ENCODE measurements around the gene SCLY.

GRCh38 chr2:238123991-238124470, 63.2 kb downstream of the SCLY start:
- no peak for TF ChIP-seq SP1 (IDR thresholded peaks at IDR 0.05; ENCODE audit: low read depth)
- TF ChIP-seq POLR2A (IDR thresholded peaks at IDR 0.05; ENCODE audit: borderline replicate concordance, extremely low read depth, insufficient read depth, insufficient read length), result no peak
- no peak for TF ChIP-seq ATF3 (IDR thresholded peaks at IDR 0.05)
- no peak for TF ChIP-seq CTCF (IDR thresholded peaks at IDR 0.05 in 2 of 3, conservative IDR thresholded peaks at IDR 0.05 in 1 of 3; ENCODE audit: borderline replicate concordance in 1 of 3, insufficient read depth in 1 of 3, low read depth in 2 of 3, low read length in 2 of 3)
- TF ChIP-seq ZNF274 (IDR thresholded peaks at IDR 0.05; ENCODE audit: low read depth, low read length), result no peak
- TF ChIP-seq JUND (IDR thresholded peaks at IDR 0.05), result no peak
- no peak for TF ChIP-seq YY1 (IDR thresholded peaks at IDR 0.05; ENCODE audit: extremely low read depth, insufficient replicate concordance, low read depth, low read length)
- no peak for TF ChIP-seq CEBPB (IDR thresholded peaks at IDR 0.05; ENCODE audit: low read depth)
- no peak for TF ChIP-seq RAD21 (IDR thresholded peaks at IDR 0.05; ENCODE audit: low read depth)
- TF ChIP-seq SRF (IDR thresholded peaks at IDR 0.05; ENCODE audit: low read depth), result no peak
- no peak for TF ChIP-seq EZH2phosphoT487 (IDR thresholded peaks at IDR 0.05; ENCODE audit: borderline replicate concordance)
- no peak for TF ChIP-seq EZH2 (IDR thresholded peaks at IDR 0.05)
